Transverse colon (tissue), 4 donors: Measurements from ENCODE around the gene KTN1.

ENCODE experiments used
- EP300 ChIP-seq: sonication (generic); formaldehyde crosslinking; IDR thresholded peaks from one replicate; pipeline ENCODE4 v1.6.1; 2017; ENCODE audit warnings: antibody characterized with exemption, low read depth
- POLR2A ChIP-seq: fragments of 450-650 bp; IDR thresholded peaks from one replicate; pipeline ENCODE4 v1.6.1; 2016; ENCODE audit warnings: antibody characterized with exemption, mild to moderate bottlenecking, moderate library complexity
- POLR2AphosphoS5 ChIP-seq, 3 donors: sonication (generic); formaldehyde crosslinking; IDR thresholded peaks; one replicate each; pipeline ENCODE4 v1.6.1; 2016; ENCODE audit warnings: antibody characterized with exemption in 3 of 3
- TF ChIP-seq, protein P1 (sequence below), 5 experiments: fragments of 200-600 bp in 3 of 5; fragments of 450-650 bp in 2 of 5; sonication (generic) in 3 of 5; IDR thresholded peaks; 1 replicate in 2 of 5; 2 replicates in 3 of 5; pipeline ENCODE4 v1.5.1; 2016 to 2017; ENCODE audit warnings: antibody characterized with exemption in 5 of 5, inconsistent platforms in 3 of 5, mild to moderate bottlenecking in 2 of 5, moderate library complexity in 1 of 5

DNA sequence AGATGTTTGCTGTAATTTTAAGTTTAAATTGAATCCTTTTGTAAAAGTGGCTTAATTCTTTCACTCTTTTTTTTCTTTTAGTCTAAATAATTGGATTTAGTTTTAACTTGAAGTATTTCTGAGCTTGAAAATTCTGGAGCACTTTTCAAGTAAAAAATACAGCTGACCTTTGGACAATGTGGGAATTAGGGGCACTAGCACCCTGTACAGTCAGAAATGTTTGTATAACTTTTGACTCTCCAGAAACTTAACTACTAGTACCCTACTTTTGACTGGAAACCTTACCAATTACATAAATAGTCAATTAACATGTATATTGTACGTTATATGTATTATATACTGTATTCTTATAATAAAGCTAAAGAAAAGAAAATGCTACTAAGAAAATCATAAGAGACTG lies 7.8 kb downstream of the KTN1 start:
- TF ChIP-seq, protein P1, sequence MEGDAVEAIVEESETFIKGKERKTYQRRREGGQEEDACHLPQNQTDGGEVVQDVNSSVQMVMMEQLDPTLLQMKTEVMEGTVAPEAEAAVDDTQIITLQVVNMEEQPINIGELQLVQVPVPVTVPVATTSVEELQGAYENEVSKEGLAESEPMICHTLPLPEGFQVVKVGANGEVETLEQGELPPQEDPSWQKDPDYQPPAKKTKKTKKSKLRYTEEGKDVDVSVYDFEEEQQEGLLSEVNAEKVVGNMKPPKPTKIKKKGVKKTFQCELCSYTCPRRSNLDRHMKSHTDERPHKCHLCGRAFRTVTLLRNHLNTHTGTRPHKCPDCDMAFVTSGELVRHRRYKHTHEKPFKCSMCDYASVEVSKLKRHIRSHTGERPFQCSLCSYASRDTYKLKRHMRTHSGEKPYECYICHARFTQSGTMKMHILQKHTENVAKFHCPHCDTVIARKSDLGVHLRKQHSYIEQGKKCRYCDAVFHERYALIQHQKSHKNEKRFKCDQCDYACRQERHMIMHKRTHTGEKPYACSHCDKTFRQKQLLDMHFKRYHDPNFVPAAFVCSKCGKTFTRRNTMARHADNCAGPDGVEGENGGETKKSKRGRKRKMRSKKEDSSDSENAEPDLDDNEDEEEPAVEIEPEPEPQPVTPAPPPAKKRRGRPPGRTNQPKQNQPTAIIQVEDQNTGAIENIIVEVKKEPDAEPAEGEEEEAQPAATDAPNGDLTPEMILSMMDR (IDR thresholded peaks at IDR 0.05) = no peak
- no peak for TF ChIP-seq EP300
- TF ChIP-seq POLR2A = no peak
- TF ChIP-seq POLR2AphosphoS5 (IDR thresholded peaks at IDR 0.05) = no peak
